Endothelial cell of umbilical vein (primary cell): ENCODE results near the gene SMARCD2. TPM values are rescaled to one million over a fixed set of nuclear protein-coding genes. Genes with fewer than 3 reads are reported as not detected.

Experiments used
- BruUV-seq: library from RNA; stranded (reverse); fragments of 400-500 nt; replicated peaks from 2 replicates; lab custom pipeline; 2021; lab: Mats Ljungman, UMichigan
- CTCF ChIA-PET: fragments of 300-600, 350-600 bp; sonication (Branson Sonifier 250); formaldehyde crosslinking; loops from one replicate; lab custom pipeline; 2021; ENCODE audit warnings: antibody characterized with exemption, inconsistent platforms; lab: Charles Lee
- POLR2A ChIA-PET: fragments of 300-600, 350-600 bp; sonication (Branson Sonifier 250); formaldehyde crosslinking; loops from one replicate; lab custom pipeline; 2021; ENCODE audit warnings: antibody characterized with exemption, inconsistent platforms; lab: Charles Lee
- DNase-seq: peaks from one replicate; pipeline ENCODE4 v3.0.0-alpha.2; 2011; ENCODE audit warnings: low read depth, low spot score
- FAIRE-seq: peaks from 2 replicates; lab custom pipeline; 2011; peaks lifted over from hg19 to GRCh38; lab: Jason Lieb, UNC
- H2AFZ ChIP-seq: 2 replicates; pipeline ENCODE4 v1.6.0; 2012; ENCODE audit warnings: low read depth, low read length, control low read depth, inconsistent platforms
- H3K27ac ChIP-seq: 2 replicates; pipeline ENCODE4 v1.5.1; 2011; ENCODE audit warnings: low read depth, mild to moderate bottlenecking, control low read depth, low read length, moderate library complexity; ENCODE audit not compliant: insufficient read depth
- H3K27me3 ChIP-seq, 2 experiments: 2 replicates each; pipeline versions ENCODE4 v1.6.0 to v1.6.1; 2011; ENCODE audit warnings: low read length in 2 of 2, mixed read lengths in 1 of 2; ENCODE audit not compliant: control insufficient read depth in 2 of 2, insufficient read depth in 2 of 2
- H3K36me3 ChIP-seq, 2 experiments: 2 replicates in 1 of 2; 3 replicates in 1 of 2; pipeline ENCODE4 v1.5.1; 2011; ENCODE audit warnings: low read length in 2 of 2, mild to moderate bottlenecking in 1 of 2, moderate library complexity in 1 of 2; ENCODE audit not compliant: control insufficient read depth in 2 of 2, insufficient read depth in 2 of 2; ENCODE audit errors: extremely low read depth in 1 of 2
- H3K4me1 ChIP-seq: 3 replicates; pipeline ENCODE4 v1.5.1; 2011; ENCODE audit warnings: mild to moderate bottlenecking, low read length; ENCODE audit not compliant: control insufficient read depth, insufficient read depth; ENCODE audit errors: extremely low read depth
- H3K4me2 ChIP-seq: 2 replicates; pipeline ENCODE4 v1.6.1; 2011; ENCODE audit warnings: low read length, control low read depth, mixed read lengths; ENCODE audit not compliant: insufficient read depth
- H3K4me3 ChIP-seq, 3 experiments: fragments of 200-600 bp in 1 of 3; sonication (generic), shearing (Covaris generic) in 1 of 3; replicated peaks in 1 of 3; 2 replicates each; pipeline ENCODE4 v1.5.1; 2011 to 2016; ENCODE audit warnings: control low read depth in 3 of 3, low read length in 3 of 3, mild to moderate bottlenecking in 2 of 3, inconsistent platforms in 1 of 3, low read depth in 1 of 3, moderate library complexity in 1 of 3; ENCODE audit not compliant: insufficient read depth in 1 of 3
- H3K79me2 ChIP-seq: 2 replicates; pipeline ENCODE4 v1.6.0; 2012; ENCODE audit warnings: low read length, inconsistent platforms; ENCODE audit not compliant: control insufficient read depth, insufficient read depth
- H3K9ac ChIP-seq: replicated peaks from 2 replicates; pipeline ENCODE3; 2011; ENCODE audit warnings: low read length, control low read depth; ENCODE audit not compliant: insufficient read depth; ENCODE audit errors: extremely low read depth
- H3K9me1 ChIP-seq: replicated peaks from 3 replicates; pipeline ENCODE4 v1.6.0; 2011; ENCODE audit warnings: mild to moderate bottlenecking, low read length; ENCODE audit not compliant: control insufficient read depth, insufficient read depth; ENCODE audit errors: extremely low read depth
- H3K9me3 ChIP-seq: replicated peaks from 2 replicates; pipeline ENCODE4 v1.5.1; 2012; ENCODE audit warnings: low read length, inconsistent platforms; ENCODE audit not compliant: control insufficient read depth, insufficient read depth
- H4K20me1 ChIP-seq: replicated peaks from 2 replicates; pipeline ENCODE3; 2011; ENCODE audit warnings: mild to moderate bottlenecking, low read length; ENCODE audit not compliant: control insufficient read depth, insufficient read depth; ENCODE audit errors: extremely low read depth
- GATA2 ChIP-seq: IDR thresholded peaks from 2 replicates; pipeline ENCODE4 v1.7.0; 2011; ENCODE audit warnings: low read depth, mild to moderate bottlenecking, moderate library complexity, mixed read lengths, low read length; ENCODE audit not compliant: insufficient read length, insufficient read depth
- JUN ChIP-seq: IDR thresholded peaks from 2 replicates; pipeline ENCODE4 v1.6.1; 2011; ENCODE audit warnings: borderline replicate concordance, low read depth; ENCODE audit not compliant: insufficient read length, insufficient read depth
- POLR2AphosphoS5 ChIP-seq: IDR thresholded peaks from 2 replicates; pipeline ENCODE4 v1.6.1; 2012; ENCODE audit warnings: low read depth, mild to moderate bottlenecking, control low read depth, low read length, moderate library complexity; ENCODE audit not compliant: insufficient read depth
- dilution Hi-C: fragments of 300-500 bp; cut with MboI; formaldehyde crosslinking; loops from one replicate; pipeline ENCODE4 v1.15.0; 2019; ENCODE audit warnings: low sequenced_read_pairs; ENCODE audit not compliant: extremely low pct_ligation_motif_present
- intact Hi-C: fragments of 100-400 bp; cut with micrococcal nuclease; formaldehyde crosslinking; loops from one replicate; pipeline ENCODE4 v1.10.0; 2022
- polyA plus RNA-seq, 4 experiments: library from polyadenylated mRNA; depleted of rRNA in 3 of 4; stranded (reverse) in 3 of 4; unstranded in 1 of 4; fragments of >200 nt; gene quantifications; 2 replicates each; pipeline versions ENCODE4 v1.2.1 to v1.2.3, GENCODE V29; 2011 to 2012; ENCODE audit warnings: missing spikeins in 1 of 4
- total RNA-seq: library from RNA; stranded (reverse); gene quantifications from 2 replicates; pipeline ENCODE4 v1.2.3, GENCODE V29; 2021
- TF ChIP-seq, protein P1 (sequence below), 2 donors: IDR thresholded peaks; 1 replicate in 1 of 2; 2 replicates in 1 of 2; pipeline ENCODE4 v1.5.1; 2011; ENCODE audit warnings: low read length in 2 of 2, mild to moderate bottlenecking in 2 of 2, moderate library complexity in 2 of 2, control low read depth in 1 of 2, inconsistent platforms in 1 of 2, low read depth in 1 of 2; ENCODE audit not compliant: insufficient read depth in 1 of 2; ENCODE audit errors: extremely low read depth in 1 of 2

SMARCD2 gene
- total and polyA plus RNA-seq, 2 donors (not counting 3 experiments of a cell fraction or from before 2014, with no cell fraction given), result 51.2 to 55.7 TPM

DNA sequence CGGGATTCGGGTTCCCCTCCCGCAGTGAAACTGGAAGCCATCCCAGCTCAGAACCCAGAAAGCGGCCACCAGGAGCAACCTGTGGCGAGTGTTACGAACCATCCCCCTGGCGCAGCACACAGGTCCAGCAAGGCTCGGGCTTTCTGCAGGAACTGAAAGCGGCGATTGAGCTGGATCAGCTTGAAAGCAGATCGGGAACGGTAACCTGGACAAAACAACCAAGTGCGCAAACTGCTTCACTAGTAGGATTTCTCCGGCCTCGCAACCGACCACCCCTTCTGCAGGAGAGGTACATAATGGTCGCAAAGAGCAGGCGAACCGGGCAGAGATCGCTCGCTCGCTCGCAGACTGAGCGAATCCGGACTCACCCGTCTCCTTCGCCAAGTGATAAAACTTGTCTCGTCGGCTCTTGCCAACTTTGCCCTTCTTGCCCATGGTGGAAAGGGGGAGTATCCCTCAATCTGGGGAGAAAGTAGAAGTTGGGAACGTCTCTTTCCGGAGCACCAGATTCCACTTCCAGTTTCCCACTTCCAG is 15.9 kb downstream of the SMARCD2 start:
- peaks cover 46 to 56% of the 10 kb centered on the region in 2 experiments for H3K36me3 ChIP-seq

More for the DNA sequence above, 15.9 kb downstream of the SMARCD2 start:
- FAIRE-seq (peak; percentile 50), DNase-seq (no peak)
- POLR2A ChIA-PET, result interaction anchor here (1.3 kb wide), 1 partner anchor 128 kb away, joined by 4 read pairs; no protein-coding TSS in a partner anchor
- Histone ChIP-seq H3K9ac (peak overlapping the region; percentile 86), H3K4me3 (peak overlapping the region; percentile 47 to 81 (median 72)), H3K9me3 (no peaks in the 10 kb centered on the region), H3K4me1 (peaks cover 23% of the 10 kb centered on the region), H3K4me2 (peak overlapping the region; percentile 89), H3K79me2 (peaks cover 42% of the 10 kb centered on the region), H3K9me1 (no peaks in the 10 kb centered on the region), H2AFZ (peak overlapping the region; percentile 5), H3K27me3 (no peaks in the 10 kb centered on the region), H4K20me1 (no peaks in the 10 kb centered on the region), H3K27ac (peak overlapping the region; percentile 92)
- CTCF ChIA-PET, result interaction anchor here (1.1 to 1.4 kb wide), 3 partner anchors 8 to 84 kb away, joined by 3 to 4 read pairs (median 3); no protein-coding TSS in a partner anchor
- TF ChIP-seq GATA2, result no peak
- TF ChIP-seq, protein P1, sequence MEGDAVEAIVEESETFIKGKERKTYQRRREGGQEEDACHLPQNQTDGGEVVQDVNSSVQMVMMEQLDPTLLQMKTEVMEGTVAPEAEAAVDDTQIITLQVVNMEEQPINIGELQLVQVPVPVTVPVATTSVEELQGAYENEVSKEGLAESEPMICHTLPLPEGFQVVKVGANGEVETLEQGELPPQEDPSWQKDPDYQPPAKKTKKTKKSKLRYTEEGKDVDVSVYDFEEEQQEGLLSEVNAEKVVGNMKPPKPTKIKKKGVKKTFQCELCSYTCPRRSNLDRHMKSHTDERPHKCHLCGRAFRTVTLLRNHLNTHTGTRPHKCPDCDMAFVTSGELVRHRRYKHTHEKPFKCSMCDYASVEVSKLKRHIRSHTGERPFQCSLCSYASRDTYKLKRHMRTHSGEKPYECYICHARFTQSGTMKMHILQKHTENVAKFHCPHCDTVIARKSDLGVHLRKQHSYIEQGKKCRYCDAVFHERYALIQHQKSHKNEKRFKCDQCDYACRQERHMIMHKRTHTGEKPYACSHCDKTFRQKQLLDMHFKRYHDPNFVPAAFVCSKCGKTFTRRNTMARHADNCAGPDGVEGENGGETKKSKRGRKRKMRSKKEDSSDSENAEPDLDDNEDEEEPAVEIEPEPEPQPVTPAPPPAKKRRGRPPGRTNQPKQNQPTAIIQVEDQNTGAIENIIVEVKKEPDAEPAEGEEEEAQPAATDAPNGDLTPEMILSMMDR (IDR thresholded peaks at IDR 0.05; ENCODE audit: extremely low read depth in 1 of 2, insufficient read depth in 1 of 2, low read depth in 1 of 2, low read length in 2 of 2), result peak in 1 of 2 donors; percentile 14
- no peak for TF ChIP-seq POLR2AphosphoS5
- TF ChIP-seq JUN, result no peak
- intact Hi-C loops, result loop anchor here (1.0 to 10.0 kb wide), 4 partner anchors 15 to 1252 kb away; partner anchors contain the start of genes CYB561 and DDX42
- TSS peak; percentile 46 for BruUV-seq
- dilution Hi-C loops, result no loop called here
